K562 (cell line): ENCODE data around the gene MINPP1. TPM values are rescaled to one million over a fixed set of nuclear protein-coding genes. Genes with fewer than 3 reads are reported as not detected.

ENCODE experiments used
- ATAC-seq: fragments of 200-7000 bp; cut with Tn5 transposase; 3 replicates; pipeline ENCODE4 v1.9.1; 2020; ENCODE audit warnings: moderate library complexity
- BruUV-seq: library from RNA; stranded (reverse); fragments of 400-500 nt; replicated peaks from 2 replicates; lab custom pipeline; 2021; lab: Mats Ljungman, UMichigan
- CTCF ChIA-PET: fragments of 300-600 bp; formaldehyde crosslinking; extraction: SDS; loops from one replicate; lab custom pipeline; 2021; ENCODE audit warnings: low intra/inter-chr PET ratio; lab: Yijun Ruan, JAX
- POLR2A ChIA-PET: fragments of 300-600, 350-650 bp; sonication (Branson Sonifier 250); formaldehyde crosslinking; extraction: SDS; loops from one replicate; lab custom pipeline; 2021; ENCODE audit warnings: antibody characterized with exemption, inconsistent platforms; lab: Yijun Ruan, JAX
- DNase-seq, 4 experiments: peaks; one replicate each; pipeline versions ENCODE4 v3.0.0 to v3.0.0-alpha.2; 2011 to 2018; ENCODE audit warnings: low spot score in 3 of 4, mixed read lengths in 3 of 4; ENCODE audit errors: extremely low read depth in 1 of 4
- FAIRE-seq: peaks from 2 replicates; lab custom pipeline; 2011; peaks lifted over from hg19 to GRCh38; lab: Jason Lieb, UNC
- H2AFZ ChIP-seq: 2 replicates; pipeline ENCODE4 v1.6.0; 2011; ENCODE audit warnings: low read depth, low read length, control low read depth, inconsistent platforms
- H3K27ac ChIP-seq: fragments of 200-600 bp; 3 replicates; pipeline ENCODE4 v1.8.0; 2011; ENCODE audit warnings: low read depth, mild to moderate bottlenecking, control low read depth, inconsistent platforms, low read length, moderate library complexity, mixed read lengths; ENCODE audit errors: extremely low read depth
- H3K27me3 ChIP-seq, 2 experiments: fragments of 300-600 bp in 1 of 2; 2 replicates in 1 of 2; 3 replicates in 1 of 2; pipeline versions ENCODE4 v1.6.0 to v1.8.0; 2011; ENCODE audit warnings: inconsistent platforms in 2 of 2, low read length in 2 of 2, mild to moderate bottlenecking in 1 of 2, mixed read lengths in 1 of 2, moderate library complexity in 1 of 2; ENCODE audit not compliant: control insufficient read depth in 2 of 2, insufficient read depth in 2 of 2
- H3K36me3 ChIP-seq: fragments of 300-600 bp; 3 replicates; pipeline ENCODE4 v1.8.0; 2011; ENCODE audit warnings: mild to moderate bottlenecking, low read length, inconsistent platforms; ENCODE audit not compliant: control insufficient read depth, insufficient read depth
- H3K4me1 ChIP-seq, 2 experiments: fragments of 200-600 bp in 1 of 2; replicated peaks in 1 of 2; 2 replicates in 1 of 2; 3 replicates in 1 of 2; pipeline versions ENCODE4 v1.5.1 to v1.8.0; 2011; ENCODE audit warnings: inconsistent platforms in 2 of 2, low read length in 2 of 2, mild to moderate bottlenecking in 1 of 2, mixed read lengths in 1 of 2, moderate library complexity in 1 of 2; ENCODE audit not compliant: control insufficient read depth in 2 of 2, insufficient read depth in 2 of 2
- H3K4me2 ChIP-seq: 2 replicates; pipeline ENCODE4 v1.6.1; 2011; ENCODE audit warnings: low read length, control low read depth, inconsistent platforms, mixed read lengths; ENCODE audit not compliant: insufficient read depth
- H3K4me3 ChIP-seq: fragments of 200-600 bp; sonication (generic), shearing (Covaris generic); 2 replicates; pipeline ENCODE4 v1.5.1; 2016; ENCODE audit warnings: control low read depth, inconsistent platforms
- H3K79me2 ChIP-seq: fragments of 200-600 bp; 3 replicates; pipeline ENCODE4 v1.8.0; 2011; ENCODE audit warnings: low read length, inconsistent platforms; ENCODE audit not compliant: control insufficient read depth, insufficient read depth
- H3K9ac ChIP-seq, 2 experiments: 2 replicates each; pipeline versions ENCODE4 v1.6.0 to v1.6.1; 2011; ENCODE audit warnings: low read depth in 2 of 2, low read length in 2 of 2, control low read depth in 1 of 2, inconsistent platforms in 1 of 2, mild to moderate bottlenecking in 1 of 2, mixed read lengths in 1 of 2; ENCODE audit not compliant: insufficient read depth in 1 of 2
- H3K9me1 ChIP-seq: one replicate; pipeline ENCODE4 v1.6.0; 2011; ENCODE audit warnings: inconsistent platforms, mild to moderate bottlenecking, low read length, moderate library complexity; ENCODE audit not compliant: control insufficient read depth, insufficient read depth
- H3K9me3 ChIP-seq: replicated peaks from 2 replicates; pipeline ENCODE4 v1.5.1; 2011; ENCODE audit warnings: low read depth, low read length, inconsistent platforms; ENCODE audit not compliant: control insufficient read depth, insufficient read depth
- H4K20me1 ChIP-seq: replicated peaks from 2 replicates; pipeline ENCODE4 v1.6.1; 2011; ENCODE audit warnings: low read length, inconsistent platforms, mixed read lengths; ENCODE audit not compliant: control insufficient read depth, insufficient read depth
- E2F3 ChIP-seq: fragments of 250-450 bp; sonication (Bioruptor Pico); IDR thresholded peaks from 2 replicates; pipeline ENCODE4 v1.4.0; 2020; ENCODE audit warnings: mild to moderate bottlenecking
- ETV6 ChIP-seq, 3 experiments: fragments of 150-350 bp in 1 of 3; sonication (generic) in 1 of 3; formaldehyde crosslinking in 1 of 3; IDR thresholded peaks; 2 replicates each; pipeline versions ENCODE4 v1.6.1 to v1.8.0; 2014 to 2022; ENCODE audit warnings: borderline replicate concordance in 2 of 3, low read depth in 2 of 3, antibody characterized with exemption in 1 of 3, low read length in 1 of 3, mild to moderate bottlenecking in 1 of 3, missing genetic modification reagents in 1 of 3
- EWSR1 ChIP-seq: fragments of 450-650 bp; IDR thresholded peaks from 2 replicates; pipeline ENCODE4 v1.6.1; 2018; ENCODE audit warnings: borderline replicate concordance, mild to moderate bottlenecking, low read depth, moderate library complexity; ENCODE audit not compliant: partially characterized antibody
- FOSL1 ChIP-seq: fragments of 200-800 bp; sonication (Bioruptor generic); conservative IDR thresholded peaks from 2 replicates; pipeline ENCODE4 v1.6.1; 2016; ENCODE audit warnings: missing genetic modification characterization, missing compliant biosample characterization
- FOXJ2 ChIP-seq: fragments of 200-800 bp; sonication (Bioruptor generic); IDR thresholded peaks from 2 replicates; pipeline ENCODE4 v1.6.1; 2016; ENCODE audit warnings: missing genetic modification characterization, missing compliant biosample characterization
- MEF2A ChIP-seq: IDR thresholded peaks from 2 replicates; pipeline ENCODE4 v1.6.1; 2011; ENCODE audit warnings: low read depth, mild to moderate bottlenecking, low read length, moderate library complexity; ENCODE audit not compliant: control insufficient read depth
- MEF2D ChIP-seq: conservative IDR thresholded peaks from 2 replicates; pipeline ENCODE4 v1.6.1; 2016; ENCODE audit warnings: low read depth, missing genetic modification characterization, missing compliant biosample characterization
- SMAD4 ChIP-seq: fragments of 250-450 bp; sonication (Bioruptor Pico); conservative IDR thresholded peaks from 2 replicates; pipeline ENCODE4 v1.8.0; 2021; ENCODE audit warnings: inconsistent platforms, mild to moderate bottlenecking, moderate library complexity
- SRSF9 ChIP-seq: fragments of 200-400 bp; formaldehyde crosslinking; IDR thresholded peaks from 2 replicates; pipeline ENCODE4 v1.6.1; 2017; ENCODE audit warnings: low read depth, low read length, borderline replicate concordance
- ZNF79 ChIP-seq: fragments of 250-450 bp; sonication (Bioruptor Pico); IDR thresholded peaks from 2 replicates; pipeline ENCODE4 v1.4.0; 2020; ENCODE audit warnings: low read depth, mild to moderate bottlenecking, moderate library complexity
- WGBS: fragments of 100-300 bp; shearing (Covaris generic); methylation state at CpG from one replicate; pipeline ENCODE4 v1.1.6; 2016; ENCODE audit warnings: low coverage, mixed read lengths; ENCODE audit not compliant: insufficient coverage; ENCODE audit errors: missing lambda C conversion rate; 5-methylcytosine and 5-hydroxymethylcytosine counted together
- in situ Hi-C: fragments of 300-500 bp; cut with MboI; formaldehyde crosslinking; loops from 4 replicates; pipeline ENCODE4 v1.15.0; 2018; ENCODE audit warnings: inconsistent platforms, mixed read lengths
- intact Hi-C: fragments of 100-400 bp; cut with micrococcal nuclease; formaldehyde crosslinking; loops from 2 replicates; pipeline ENCODE4 v1.14.2; 2022
- polyA plus RNA-seq, 8 experiments: library from polyadenylated mRNA; depleted of rRNA in 4 of 8; stranded (reverse) in 5 of 8; unstranded in 3 of 8; fragments of >200 nt; fragmentation: Nextera tagmentation in 2 of 8; fragmentation: Illumina TruSeq in 1 of 8; extraction: Ambion mirVana in 2 of 8; extraction: Trizol in 1 of 8; gene quantifications; 2 replicates each; pipeline versions ENCODE4 v1.2.1 to v1.2.3, GENCODE V29; 2011 to 2014; ENCODE audit warnings: inconsistent platforms in 1 of 8, missing spikeins in 1 of 8
- total RNA-seq, 7 experiments: library from RNA; depleted of rRNA in 6 of 7; stranded (reverse); fragments of >200 nt in 6 of 7; fragmentation: Illumina TruSeq in 2 of 7; extraction: Trizol in 2 of 7; gene quantifications; 2 replicates each; pipeline versions ENCODE4 v1.2.1 to v1.2.3, GENCODE V29; 2011 to 2021; ENCODE audit warnings: low replicate concordance in 1 of 7
- TF ChIP-seq, protein P1 (sequence below), 2 experiments: fragments of 450-650 bp in 1 of 2; sonication (generic) in 1 of 2; formaldehyde crosslinking in 1 of 2; IDR thresholded peaks in 1 of 2; conservative IDR thresholded peaks in 1 of 2; 2 replicates each; pipeline versions ENCODE4 v1.6.1 to v1.8.1; 2016 to 2023; ENCODE audit warnings: mild to moderate bottlenecking in 2 of 2, moderate library complexity in 2 of 2, inconsistent platforms in 1 of 2, missing genetic modification reagents in 1 of 2
- TF ChIP-seq, protein P2 (sequence below): fragments of 250-450 bp; sonication (Bioruptor Pico); IDR thresholded peaks from 2 replicates; pipeline ENCODE4 v1.9.0; 2021; ENCODE audit warnings: mild to moderate bottlenecking
- TF ChIP-seq, protein P3 (sequence below): fragments of 200-800 bp; sonication (Bioruptor generic); IDR thresholded peaks from 2 replicates; pipeline ENCODE4 v1.6.1; 2017; ENCODE audit warnings: missing genetic modification characterization, missing compliant biosample characterization
- TF ChIP-seq, protein P4 (sequence below): fragments of 250-450 bp; sonication (Bioruptor Pico); IDR thresholded peaks from 2 replicates; pipeline ENCODE4 v1.8.0; 2022; ENCODE audit warnings: moderate library complexity, mild to moderate bottlenecking, inconsistent platforms
- TF ChIP-seq, protein P5 (sequence below): fragments of 250-450 bp; sonication (Bioruptor Pico); IDR thresholded peaks from 2 replicates; pipeline ENCODE4 v1.4.0; 2020; ENCODE audit warnings: borderline replicate concordance

The MINPP1 gene
- total and polyA plus RNA-seq, 9 of the 15 experiments (the other 6 are each of a cell fraction or from before 2014, with no cell fraction given): 11.5 to 44.5 (median 27.1) TPM

DNA sequence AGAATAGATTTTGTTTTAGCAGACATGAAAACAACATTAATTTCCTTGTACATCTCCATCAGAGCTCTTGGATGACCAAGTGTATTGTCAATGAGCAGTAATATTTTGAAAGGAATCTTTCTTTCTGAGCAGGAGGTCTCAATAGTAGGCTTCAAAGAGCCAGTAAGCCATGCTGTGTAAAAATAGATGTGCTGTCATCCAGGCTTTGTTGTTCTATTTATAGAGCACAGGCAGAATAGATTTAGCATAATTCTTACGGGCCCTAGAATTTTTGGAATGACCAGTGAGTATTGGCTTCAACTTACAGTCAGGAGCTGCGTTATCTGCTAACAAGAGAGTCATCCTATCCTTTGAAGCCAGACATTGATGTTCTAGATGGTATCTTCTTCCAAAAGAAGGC, 19.0 kb downstream of the MINPP1 start:
- in situ Hi-C loops: loop anchor here (25.0 kb wide), 1 partner anchor 111 kb away; no protein-coding TSS in a partner anchor
- 32% methylated on average over 2 of the region's 2 CpGs for WGBS
- TF ChIP-seq MEF2D (tag) (peak; percentile 90), SMAD4 (CRISPR knock-in tag) (0 out of 2 replicates have a peak, but pooled peaks have one; percentile 25), ZNF79 (CRISPR knock-in tag) (no peak), EWSR1 (no peak), MEF2A (peak; percentile 68; the same call in 1 of the 2 replicates), E2F3 (CRISPR knock-in tag) (no peak), SRSF9 (no peak), FOSL1 (tag) (peak; percentile 27; the same call in 1 of the 2 replicates), FOXJ2 (tag) (no peak), ETV6 (IDR thresholded peaks at IDR 0.05; ENCODE audit: borderline replicate concordance in 1 of 2, low read depth in 2 of 2, low read length in 1 of 2) (no peak), ETV6 (CRISPR knock-in tag; IDR thresholded peaks at IDR 0.05; ENCODE audit: borderline replicate concordance) (no peak)
- TF ChIP-seq, protein P1, sequence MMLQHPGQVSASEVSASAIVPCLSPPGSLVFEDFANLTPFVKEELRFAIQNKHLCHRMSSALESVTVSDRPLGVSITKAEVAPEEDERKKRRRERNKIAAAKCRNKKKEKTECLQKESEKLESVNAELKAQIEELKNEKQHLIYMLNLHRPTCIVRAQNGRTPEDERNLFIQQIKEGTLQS (IDR thresholded peaks at IDR 0.05): no peak
- TF ChIP-seq, protein P1 (CRISPR knock-in tag; conservative IDR thresholded peaks at IDR 0.05): no peak
- TF ChIP-seq, protein P2, sequence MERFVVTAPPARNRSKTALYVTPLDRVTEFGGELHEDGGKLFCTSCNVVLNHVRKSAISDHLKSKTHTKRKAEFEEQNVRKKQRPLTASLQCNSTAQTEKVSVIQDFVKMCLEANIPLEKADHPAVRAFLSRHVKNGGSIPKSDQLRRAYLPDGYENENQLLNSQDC (CRISPR knock-in tag): no peak
- TF ChIP-seq, protein P3, sequence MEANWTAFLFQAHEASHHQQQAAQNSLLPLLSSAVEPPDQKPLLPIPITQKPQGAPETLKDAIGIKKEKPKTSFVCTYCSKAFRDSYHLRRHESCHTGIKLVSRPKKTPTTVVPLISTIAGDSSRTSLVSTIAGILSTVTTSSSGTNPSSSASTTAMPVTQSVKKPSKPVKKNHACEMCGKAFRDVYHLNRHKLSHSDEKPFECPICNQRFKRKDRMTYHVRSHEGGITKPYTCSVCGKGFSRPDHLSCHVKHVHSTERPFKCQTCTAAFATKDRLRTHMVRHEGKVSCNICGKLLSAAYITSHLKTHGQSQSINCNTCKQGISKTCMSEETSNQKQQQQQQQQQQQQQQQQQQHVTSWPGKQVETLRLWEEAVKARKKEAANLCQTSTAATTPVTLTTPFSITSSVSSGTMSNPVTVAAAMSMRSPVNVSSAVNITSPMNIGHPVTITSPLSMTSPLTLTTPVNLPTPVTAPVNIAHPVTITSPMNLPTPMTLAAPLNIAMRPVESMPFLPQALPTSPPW (CRISPR knock-in tag): no peak
- TF ChIP-seq, protein P4, sequence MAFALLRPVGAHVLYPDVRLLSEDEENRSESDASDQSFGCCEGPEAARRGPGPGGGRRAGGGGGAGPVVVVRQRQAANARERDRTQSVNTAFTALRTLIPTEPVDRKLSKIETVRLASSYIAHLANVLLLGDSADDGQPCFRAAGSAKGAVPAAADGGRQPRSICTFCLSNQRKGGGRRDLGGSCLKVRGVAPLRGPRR (CRISPR knock-in tag): no peak
- TF ChIP-seq, protein P5, sequence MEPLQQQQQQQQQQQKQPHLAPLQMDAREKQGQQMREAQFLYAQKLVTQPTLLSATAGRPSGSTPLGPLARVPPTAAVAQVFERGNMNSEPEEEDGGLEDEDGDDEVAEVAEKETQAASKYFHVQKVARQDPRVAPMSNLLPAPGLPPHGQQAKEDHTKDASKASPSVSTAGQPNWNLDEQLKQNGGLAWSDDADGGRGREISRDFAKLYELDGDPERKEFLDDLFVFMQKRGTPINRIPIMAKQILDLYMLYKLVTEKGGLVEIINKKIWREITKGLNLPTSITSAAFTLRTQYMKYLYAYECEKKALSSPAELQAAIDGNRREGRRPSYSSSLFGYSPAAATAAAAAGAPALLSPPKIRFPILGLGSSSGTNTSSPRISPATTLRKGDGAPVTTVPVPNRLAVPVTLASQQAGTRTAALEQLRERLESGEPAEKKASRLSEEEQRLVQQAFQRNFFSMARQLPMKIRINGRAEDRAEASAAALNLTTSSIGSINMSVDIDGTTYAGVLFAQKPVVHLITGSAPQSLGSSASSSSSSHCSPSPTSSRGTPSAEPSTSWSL (CRISPR knock-in tag): no peak

More for the DNA sequence above, 19.0 kb downstream of the MINPP1 start:
- no peak overlapping the region for H2AFZ ChIP-seq
- H3K27ac ChIP-seq: no peak overlapping the region
- H3K4me2 ChIP-seq: no peak overlapping the region
- intact Hi-C loops: no loop called here
- DNase-seq: no peak
- peaks cover 59% of the 10 kb centered on the region for H3K36me3 ChIP-seq
- peaks cover 56% of the 10 kb centered on the region for H3K79me2 ChIP-seq
- H3K9me3 ChIP-seq: no peaks in the 10 kb centered on the region
- ChIA-PET POLR2A (interaction anchor here (0.6 to 1.4 kb wide), 3 partner anchors 14 to 23 kb away, joined by 3 to 5 read pairs (median 3); no protein-coding TSS in a partner anchor), CTCF (no interaction called here)
- no peak for FAIRE-seq
- no peaks in the 10 kb centered on the region; a peak in 1 of 5 replicates for H3K4me1 ChIP-seq
- no peak overlapping the region for H3K4me3 ChIP-seq
- no peak; the same call in 2 of the 3 replicates for ATAC-seq
- H4K20me1 ChIP-seq: no peaks in the 10 kb centered on the region
- no TSS peak for BruUV-seq
- no peaks in the 10 kb centered on the region for H3K27me3 ChIP-seq
- no peak overlapping the region for H3K9ac ChIP-seq
- H3K9me1 ChIP-seq: no peaks in the 10 kb centered on the region
